ENCODE data around the gene ZDHHC4.
"Not testable (repeated sequence)": the region's sequence is repeated elsewhere in the genome, so short reads cannot be mapped to it uniquely, and the experiment has no call there.

ZDHHC4 gene

DNA sequence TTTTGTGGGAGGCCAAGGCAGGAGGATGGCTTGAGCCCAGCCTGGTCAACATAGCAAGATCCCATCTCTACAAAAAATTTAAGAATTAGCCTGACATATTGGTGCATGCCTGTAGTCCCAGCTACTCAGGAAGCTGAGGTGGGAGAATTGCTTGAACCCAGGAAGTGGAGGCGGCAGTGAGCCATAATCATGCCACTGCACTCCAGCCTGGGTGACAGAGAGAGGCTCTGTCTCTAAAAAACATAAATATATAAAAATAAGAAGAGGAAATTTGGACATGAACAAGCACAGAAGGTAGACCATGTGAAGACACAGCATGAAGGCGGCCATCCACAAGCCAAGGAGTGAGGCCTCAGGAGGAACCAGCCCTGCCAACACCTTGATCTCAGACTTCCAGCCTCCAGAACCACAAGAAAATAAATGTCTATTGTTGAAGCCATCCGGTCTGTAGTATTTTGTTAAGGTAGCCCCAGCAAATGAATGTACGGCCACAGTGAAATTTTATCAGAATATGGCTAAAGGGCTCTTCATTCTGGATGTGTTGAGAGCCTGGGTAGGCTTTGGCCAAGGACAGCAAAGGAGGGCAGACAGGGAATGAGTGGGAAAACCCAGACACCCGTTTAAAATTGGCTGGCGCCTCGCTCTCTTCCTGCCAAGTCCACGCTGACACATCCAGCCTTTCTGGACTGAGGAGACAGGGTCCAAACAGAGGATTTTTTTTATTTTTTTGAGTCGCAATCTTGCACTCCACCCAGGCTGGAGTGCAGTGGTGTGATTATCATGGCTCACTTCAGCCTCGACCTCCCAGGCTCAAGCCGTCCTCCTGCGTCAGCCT, 13.1 kb upstream of the ZDHHC4 start:
- no peak for DNase-seq

DNA sequence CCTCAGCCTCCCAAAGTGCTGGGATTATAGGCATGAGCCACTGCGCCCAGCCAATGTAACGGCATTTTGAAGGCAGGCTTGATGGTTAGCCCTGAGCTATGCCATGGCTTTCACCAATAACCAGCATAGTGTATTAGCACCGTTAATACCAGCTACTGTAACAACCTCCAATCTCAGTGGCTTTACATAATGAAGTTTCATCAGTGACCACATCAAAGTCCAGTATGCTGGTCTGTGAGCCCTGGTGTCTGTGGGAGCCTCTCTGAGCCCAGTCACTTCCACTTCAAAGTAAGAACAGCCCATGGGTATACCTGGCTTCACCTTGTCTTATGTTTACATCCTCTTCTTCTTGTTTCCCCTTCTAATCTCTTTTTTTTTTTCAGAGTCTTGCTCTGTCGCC, 11.6 kb upstream of the ZDHHC4 start:
- DNase-seq, result no peak

DNA sequence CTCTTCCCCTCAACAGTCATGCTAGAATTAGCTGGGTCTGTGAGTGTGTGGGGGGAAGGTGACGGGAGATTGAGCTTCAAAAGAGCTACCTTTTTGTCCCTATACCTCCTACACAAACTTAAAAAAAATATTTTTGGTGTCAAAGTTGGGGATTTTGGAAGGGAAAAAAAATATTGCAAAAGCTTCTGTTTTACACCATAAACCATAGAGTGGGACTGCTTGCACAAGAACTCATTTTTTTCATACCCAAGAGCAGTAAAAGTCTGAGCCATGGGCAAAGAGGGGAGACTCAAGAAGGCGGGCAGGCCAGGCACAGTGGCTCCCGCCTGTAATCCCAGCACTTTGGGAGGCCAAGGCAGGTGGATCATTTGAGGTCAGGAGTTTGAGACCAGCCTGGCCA, 9.4 kb upstream of the ZDHHC4 start:
- DNase-seq, result no peak

DNA sequence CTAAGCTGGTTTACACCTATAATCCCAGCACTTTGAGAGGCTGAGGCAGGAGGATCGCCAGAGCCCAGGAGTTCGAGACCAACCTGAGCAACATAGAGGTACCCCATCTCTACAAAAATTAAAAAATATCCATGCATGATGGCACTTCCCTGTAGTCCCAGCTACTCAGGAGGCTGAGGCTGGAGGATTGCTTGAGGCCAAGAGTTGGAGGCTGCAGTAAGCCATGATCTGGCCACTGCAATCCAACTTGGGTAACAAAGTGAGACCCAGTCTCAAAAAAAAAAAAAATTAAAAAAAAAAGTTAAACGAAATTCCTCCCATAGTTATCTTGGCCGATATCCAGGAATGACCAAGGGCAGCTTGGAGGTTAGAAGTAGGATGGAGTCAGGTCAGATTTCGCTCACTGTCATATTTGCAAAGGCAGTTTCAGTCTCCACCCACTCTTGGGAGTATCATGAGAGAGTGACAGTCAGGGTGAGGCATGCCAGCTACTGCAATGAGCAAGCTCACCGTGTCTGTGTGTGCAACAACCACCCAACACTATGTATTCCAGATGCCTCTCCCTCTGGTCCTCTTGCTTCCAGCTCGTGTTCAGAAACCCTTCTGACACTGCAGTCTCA, 6.0 kb upstream of the ZDHHC4 start:
- no peak for DNase-seq

DNA sequence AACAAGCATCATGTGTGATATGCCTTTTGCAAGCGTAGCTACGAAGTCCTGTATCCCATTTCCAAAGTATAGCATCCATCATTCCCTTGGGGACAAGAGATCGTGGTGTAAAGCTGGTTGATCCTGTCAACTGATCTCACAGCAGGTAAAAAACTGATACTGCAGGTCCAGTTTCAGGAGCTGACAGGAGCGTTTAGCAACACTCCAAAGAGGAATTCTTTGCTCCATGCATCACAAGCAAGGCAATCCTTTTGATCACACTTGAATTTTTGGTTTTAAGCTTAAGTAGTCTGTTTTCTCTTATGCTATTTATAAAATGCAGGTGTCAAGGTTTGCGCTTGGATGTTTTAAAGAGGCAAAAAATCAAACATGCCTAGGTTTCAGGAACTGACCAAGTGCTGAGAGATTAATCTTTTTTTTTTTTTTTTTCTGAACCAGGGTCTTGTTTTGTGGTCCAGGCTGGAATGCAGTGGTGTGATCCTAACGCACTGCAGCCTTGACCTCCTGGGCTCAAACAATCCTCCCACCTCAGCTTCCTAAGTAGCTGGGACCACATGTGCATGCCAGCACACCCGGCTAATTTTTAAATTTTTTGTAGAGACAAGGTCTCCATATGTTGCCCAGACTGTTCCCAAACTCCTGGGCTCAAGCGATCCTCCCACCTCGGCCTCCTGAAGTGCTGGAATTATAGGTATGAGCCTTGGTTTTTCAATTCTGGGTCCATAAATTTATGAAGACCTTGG, 1.8 kb upstream of the ZDHHC4 start:
- DNase-seq, result no peak

DNA sequence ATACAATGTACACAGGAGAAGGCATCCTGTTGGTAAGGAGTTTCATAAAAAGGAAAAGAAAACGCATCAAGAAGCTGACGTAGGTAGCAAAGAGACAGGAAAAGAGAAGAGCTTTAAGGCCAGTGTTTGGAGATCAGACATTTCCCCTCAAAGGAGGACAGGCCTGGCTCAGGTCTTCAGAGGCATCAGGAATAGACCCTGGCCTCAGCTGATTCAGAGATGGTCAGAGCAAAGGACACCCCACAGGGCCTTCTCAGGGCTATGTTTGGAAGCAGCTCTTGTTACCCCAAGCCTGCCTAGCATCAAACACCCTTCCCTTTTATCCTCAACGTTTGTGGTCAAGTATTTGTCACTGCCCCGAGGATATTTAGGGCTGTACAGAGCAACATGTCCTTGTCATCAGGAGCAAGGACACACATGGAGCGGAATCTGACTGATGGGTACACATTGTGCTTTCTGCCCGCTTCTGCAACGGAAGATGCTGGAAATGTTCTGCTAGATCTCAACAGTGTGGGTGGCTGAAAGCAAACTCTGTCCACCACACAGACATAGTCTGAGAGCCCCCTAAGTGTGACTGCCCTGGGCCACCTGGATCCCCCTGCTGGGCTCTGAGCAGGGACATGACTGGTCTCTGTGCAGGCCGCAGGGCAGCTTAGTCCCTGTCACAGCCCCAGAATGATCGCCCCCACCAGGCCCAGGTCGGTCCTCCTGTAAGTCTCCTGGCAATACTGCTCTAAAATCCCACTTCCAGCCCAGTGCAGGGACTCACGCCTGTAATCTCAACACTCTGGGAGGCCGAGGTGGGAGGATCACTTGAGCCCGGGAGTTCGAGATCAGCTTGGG, 1.0 kb upstream of the ZDHHC4 start:
- no peak for DNase-seq

DNA sequence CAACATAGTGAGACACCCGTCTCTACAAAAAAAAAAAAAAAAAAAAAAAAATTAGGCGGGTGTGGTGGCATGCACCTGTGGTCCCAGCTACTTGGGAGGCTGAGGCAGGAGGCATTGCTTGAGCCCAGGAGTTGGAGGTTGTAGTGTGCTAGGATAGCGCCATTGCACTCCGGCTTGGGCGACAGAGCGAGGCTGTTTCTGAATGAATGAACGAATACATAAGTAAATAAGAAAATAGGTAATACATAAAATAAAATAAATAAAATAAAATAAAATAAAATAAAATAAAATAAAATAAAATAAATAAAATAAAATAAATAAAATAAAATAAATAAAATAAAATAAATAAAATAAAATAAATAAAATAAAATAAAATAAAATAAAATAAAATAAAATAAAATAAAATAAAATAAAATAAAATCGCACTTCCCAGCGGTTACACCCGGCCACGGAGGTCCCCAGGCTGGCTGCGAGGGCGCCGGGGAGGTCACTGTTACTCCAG, 336 bp upstream of the ZDHHC4 start:
- DNase-seq, result not testable (repeated sequence)

DNA sequence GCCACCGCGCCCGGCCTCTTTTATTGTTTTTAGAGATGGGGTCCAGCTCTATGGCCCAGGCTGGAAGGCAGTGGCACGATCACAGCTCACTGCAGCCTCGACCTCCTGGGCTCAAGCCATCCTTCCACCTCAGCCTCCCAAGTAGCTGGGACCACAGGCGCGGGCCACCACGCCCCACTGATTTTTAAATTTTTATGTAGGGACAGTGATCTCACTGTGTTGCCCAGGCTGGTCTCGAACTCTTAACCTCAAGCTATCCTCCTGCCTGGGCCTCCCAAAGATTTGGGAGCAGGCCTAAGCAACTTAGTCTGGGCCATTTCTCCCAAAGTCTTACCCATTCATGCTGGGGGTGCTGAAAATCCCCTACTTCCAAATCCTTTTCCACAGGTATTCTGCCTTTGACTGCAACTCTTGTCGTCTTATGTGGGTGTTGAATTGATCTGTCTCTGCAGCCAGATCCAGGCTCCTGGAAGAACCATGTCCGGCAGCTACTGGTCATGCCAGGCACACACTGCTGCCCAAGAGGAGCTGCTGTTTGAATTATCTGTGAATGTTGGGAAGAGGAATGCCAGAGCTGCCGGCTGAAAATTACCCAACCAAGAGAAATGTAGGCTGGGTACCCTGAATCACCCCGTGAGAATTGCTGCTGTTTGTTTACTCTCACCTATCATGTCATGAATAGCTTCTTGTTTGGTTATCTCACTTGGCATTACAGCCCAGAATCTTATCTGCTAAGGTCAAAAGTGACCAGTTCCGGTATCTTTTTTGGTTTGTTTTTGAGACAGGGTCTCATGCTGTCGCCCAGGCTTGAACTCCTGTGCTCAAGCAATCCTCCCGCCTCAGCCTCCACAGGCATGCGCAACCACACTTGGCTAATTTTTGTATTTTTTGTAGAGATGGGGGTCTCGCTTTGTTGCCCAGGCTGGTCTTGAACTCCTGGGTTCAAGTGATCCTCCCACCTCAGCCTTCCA, 1.1 kb downstream of the ZDHHC4 start:
- no peak for DNase-seq

DNA sequence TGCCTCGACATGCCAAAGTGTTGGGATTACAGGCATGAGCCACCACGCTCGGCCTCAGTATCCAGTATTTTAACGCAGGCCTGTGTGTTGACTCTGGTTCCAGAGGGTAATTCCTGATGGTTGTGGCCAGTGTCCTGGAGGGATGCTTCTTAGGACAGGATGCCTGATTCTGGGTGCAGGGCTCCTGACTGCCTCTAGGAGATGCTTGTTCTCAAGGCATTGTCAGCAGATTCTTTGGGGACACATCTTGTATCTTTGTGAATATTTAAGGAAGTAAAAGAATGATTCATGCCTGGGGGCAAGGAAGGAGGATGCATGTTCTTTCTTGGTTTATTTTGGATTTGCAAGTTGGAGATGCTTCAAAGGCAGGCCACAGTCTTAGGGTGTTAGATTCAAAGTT, 2.2 kb downstream of the ZDHHC4 start:
- no peak for DNase-seq

DNA sequence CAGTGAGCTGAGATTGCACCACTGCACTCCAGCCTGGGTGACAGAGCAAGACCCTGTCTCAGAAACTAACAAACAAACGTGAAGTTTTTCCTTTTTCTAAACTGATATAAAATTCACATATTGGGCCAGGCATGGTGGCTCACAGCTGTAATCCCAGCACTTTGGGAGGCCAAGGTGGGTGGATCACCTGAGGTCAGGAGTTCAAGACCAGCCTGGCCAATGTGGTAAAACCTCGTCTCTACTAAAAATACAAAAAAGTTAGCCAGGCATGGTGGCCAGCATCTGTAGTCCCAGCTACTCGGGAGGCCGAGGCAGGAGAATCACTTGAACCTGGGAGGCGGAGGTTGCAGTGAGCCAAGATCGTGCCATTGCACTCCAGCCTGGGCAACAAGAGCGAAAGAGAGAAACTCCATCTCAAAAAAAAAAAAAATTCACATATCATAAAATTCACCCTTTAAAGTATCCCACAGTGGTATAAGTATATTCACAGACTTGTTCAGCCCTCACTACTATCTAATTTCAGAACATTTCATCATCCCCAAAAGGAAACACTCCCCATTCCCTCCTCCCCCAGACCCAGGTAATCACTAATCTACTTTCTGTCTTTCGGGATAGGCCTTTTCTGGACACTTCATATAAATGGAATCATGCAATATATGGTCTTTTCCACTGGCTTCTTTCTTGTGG, 8.6 kb downstream of the ZDHHC4 start:
- not testable (repeated sequence) for DNase-seq

DNA sequence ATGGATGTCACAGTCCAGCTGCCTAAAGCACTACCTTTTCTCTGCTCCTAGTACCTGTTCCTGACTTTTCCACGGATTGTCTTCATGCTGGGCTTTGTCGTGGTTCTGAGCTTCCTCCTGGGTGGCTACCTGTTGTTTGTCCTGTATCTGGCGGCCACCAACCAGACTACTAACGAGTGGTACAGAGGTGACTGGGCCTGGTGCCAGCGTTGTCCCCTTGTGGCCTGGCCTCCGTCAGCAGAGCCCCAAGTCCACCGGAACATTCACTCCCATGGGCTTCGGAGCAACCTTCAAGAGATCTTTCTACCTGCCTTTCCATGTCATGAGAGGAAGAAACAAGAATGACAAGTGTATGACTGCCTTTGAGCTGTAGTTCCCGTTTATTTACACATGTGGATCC, 11.3 kb downstream of the ZDHHC4 start:
- DNase-seq, result no peak

DNA sequence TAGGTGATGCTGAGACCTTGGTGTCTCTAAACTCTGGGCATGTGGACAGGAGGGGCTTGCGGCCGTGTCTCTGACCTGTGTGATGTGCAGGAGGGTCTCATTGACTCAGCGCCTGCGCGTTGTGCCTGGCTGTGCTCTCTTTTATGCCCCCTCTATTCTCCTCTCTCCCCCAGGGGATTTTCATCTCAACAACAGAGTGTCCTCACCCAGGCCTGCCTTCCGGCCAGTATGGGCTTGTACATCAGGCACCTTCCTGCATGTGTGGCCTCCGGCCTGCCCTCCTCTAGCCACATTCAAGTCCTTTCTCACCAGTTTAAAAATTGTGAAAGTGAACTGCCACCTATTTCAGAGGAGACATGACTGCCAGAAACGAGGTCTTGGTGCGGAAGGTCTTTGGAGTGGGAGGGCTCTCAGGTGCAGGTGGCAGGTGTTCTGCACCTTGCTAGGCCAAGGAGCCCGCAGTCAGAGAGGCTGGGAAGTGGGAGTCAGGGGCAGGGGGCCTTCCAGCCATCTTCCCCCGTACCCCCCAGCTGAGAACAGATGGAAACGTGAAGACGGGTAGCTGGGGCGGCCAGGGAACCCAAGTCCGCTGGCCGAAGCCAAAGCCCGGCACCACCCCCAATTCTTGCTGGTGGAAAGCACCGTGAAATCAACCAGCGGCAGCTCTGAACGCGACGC, 12.0 kb downstream of the ZDHHC4 start:
- no peak for DNase-seq

DNA sequence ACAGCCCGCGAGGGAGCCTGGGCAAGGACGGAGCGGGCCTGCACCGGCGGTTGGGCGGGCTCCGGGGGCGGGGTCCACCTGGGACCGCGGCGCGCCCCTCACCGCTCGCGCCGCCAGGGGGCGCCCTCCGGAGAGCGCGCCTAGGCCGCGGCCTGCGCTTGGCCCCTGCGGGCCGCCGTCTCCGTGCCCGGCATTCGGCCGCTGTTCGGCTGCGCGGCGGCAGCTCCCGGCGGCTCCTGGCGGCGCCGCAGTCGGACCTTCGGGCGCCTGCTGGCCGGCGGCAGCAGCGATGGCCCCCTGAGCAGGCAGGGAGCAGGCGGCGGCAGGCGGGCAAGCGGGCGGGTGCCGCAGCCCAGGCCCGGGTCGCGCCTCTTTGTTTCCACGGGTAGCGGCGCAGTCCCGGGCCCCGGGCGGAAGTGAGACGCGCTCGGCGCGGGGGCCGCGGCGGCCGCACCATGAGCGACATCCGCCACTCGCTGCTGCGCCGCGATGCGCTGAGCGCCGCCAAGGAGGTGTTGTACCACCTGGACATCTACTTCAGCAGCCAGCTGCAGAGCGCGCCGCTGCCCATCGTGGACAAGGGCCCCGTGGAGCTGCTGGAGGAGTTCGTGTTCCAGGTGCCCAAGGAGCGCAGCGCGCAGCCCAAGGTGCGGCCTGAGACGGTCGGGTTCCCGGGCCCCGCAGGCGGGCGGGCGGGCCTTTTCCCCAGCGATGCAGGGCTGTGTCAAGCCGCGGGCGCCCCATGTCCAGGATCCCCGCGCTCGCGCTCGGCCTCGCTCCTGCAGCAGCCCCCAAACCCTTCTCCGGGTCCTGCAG, 12.8 kb downstream of the ZDHHC4 start, which contains the start of gene INTS15:
INTS15 (plus strand) TSS at position 193 of the 816 bp plus-strand sequence; CDS start at position 456, 263 bp downstream.
- DNase-seq, result no peak

DNA sequence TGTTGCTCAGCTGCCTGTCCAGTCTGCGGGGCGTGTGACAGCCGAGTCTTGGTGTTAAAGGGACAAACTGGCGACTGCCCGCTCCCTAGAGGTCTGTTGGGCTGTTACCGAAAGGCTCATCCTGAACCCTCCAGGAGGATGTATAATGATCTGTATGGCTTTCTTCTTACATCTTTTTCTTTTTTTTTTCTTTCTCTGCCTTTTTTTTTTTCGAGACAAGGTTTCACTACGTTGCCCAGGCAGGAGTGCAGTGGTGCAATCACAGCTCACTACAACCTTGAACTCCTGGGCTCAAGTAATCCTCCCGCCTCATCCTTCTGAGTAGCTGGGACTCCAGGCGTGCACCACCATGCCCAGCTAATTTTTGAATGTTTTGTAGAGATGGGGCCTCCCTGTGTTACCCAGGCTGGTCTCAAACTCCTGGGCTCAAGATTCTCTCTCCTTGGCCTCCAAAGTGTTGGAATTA, 13.4 kb downstream of the ZDHHC4 start:
- DNase-seq, result no peak

DNA sequence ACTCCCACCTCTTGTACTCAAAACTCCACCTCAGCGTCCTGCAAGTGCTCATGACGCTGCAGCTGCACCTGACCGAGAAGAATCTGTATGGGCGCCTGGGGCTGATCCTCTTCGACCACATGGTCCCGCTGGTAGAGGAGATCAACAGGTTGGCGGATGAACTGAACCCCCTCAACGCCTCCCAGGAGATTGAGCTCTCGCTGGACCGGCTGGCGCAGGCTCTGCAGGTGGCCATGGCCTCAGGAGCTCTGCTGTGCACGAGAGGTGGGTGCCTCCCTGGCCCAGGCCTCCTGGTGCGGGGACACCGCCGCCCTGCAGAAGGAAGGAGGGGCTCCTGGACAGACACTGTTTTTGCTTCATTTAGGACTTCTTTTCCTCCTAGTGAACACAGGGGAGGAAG, 22.8 kb downstream of the ZDHHC4 start:
- DNase-seq, result no peak

DNA sequence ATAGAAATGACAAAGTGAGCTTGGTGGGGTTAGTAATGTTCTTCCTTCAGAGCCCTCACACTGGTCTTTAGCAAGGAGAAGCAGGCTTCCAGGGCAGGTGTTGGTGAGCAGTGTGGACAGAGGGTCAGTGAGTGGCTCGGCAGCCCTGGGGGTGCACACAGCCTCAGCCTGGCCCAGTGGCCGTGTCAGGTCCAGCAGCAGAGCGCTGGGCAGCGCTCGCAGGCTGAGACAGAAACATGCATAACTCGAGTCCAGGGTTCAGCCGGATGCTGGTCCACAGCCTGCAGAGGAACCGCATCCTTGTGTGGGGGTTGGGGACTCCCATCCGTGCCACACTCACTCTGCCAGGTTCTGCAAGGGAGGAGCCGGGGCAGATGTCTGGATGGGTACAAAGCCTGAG, 27.2 kb downstream of the ZDHHC4 start:
- DNase-seq, result no peak

DNA sequence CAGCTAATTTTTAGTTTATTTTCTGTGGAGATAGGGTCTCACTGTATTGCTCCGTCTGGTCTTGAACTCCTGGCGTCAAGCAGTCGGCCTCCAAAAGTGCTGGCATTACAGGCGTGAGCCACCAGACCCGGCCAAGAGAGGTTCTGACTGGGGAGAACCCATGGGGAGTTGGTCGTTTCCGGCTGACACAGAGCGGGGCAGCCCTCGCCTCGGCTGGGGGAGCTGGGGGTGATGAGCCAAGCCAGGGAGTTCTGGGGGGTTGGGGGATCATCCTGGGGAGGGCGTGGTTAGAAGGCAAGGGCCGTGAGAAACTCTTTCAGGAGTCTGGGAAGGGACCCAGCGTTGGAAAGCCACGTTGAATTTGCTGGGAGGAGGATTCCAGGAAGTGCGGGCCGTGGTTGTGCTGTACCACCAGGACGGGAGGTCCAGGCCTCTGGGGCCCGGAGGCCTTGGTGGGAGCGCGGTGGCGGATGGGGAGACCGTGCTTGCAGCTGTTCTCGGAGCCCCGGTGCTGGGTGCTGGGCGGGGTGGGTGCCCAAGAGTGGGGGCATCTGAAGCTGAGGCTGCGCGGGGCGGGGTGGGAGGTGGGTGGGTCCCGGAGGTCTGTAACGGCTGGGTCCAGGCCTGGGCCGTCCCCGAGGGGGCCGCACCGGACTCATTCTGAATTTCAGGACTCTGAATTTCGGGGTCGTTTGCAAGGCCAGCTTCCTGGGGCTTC, 29.8 kb downstream of the ZDHHC4 start:
- DNase-seq, result no peak

DNA sequence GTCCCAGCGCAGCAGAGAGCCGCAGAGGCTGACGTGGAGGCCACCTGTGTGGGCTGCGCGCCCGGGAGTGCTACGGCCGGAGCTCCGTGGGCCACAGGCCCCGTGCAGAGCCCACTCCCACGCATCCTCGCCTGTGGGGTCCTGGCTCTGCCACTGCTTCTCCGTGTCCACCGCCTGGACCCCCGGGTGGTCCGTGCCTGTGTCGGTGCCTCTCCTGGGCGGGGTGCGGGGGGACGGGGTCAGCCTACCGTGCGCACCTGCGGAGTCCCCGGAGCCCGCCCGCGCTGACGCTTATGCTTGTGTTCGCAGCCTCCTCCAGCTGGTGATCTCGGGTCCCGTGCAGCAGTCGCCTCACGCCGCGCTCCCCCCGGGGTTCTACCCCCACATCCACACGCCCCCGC, 30.4 kb downstream of the ZDHHC4 start:
- DNase-seq, result no peak
